Activated CD8-positive, alpha-beta memory T cell treated with anti-CD3 and anti-CD28 coated beads for 48 hours (primary cell): ENCODE results near the gene GRB10.

Experiments
- DNase-seq, 3 experiments: peaks; one replicate each; pipeline ENCODE4 v3.0.0-alpha.2; 2020; ENCODE audit warnings: low read depth in 2 of 3, low spot score in 2 of 3

Gene GRB10

GRCh38 chr7:50721661-50722259 is 60.9 kb downstream of the GRB10 start:
- no peak for DNase-seq

- no peak for DNase-seq
These were observed 61.5 kb downstream of the GRB10 start for GRCh38 chr7:50721160-50721559.

- no peak for DNase-seq
These were observed 62.4 kb downstream of the GRB10 start for GRCh38 chr7:50720295-50720694.

GRCh38 chr7:50718876-50719275 is 63.8 kb downstream of the GRB10 start:
- DNase-seq = no peak

GRCh38 chr7:50718311-50718710 is 64.4 kb downstream of the GRB10 start:
- no peak for DNase-seq

GRCh38 chr7:50717181-50717580 is 65.5 kb downstream of the GRB10 start:
- no peak for DNase-seq

- no peak for DNase-seq
These were observed 67.8 kb downstream of the GRB10 start for GRCh38 chr7:50714857-50715256.

GRCh38 chr7:50713123-50713965 is 69.4 kb downstream of the GRB10 start:
- no peak for DNase-seq

GRCh38 chr7:50712252-50713122 is 70.2 kb downstream of the GRB10 start:
- DNase-seq = no peak

GRCh38 chr7:50711271-50712175 is 71.2 kb downstream of the GRB10 start:
- no peak for DNase-seq

GRCh38 chr7:50710441-50711154 is 72.1 kb downstream of the GRB10 start:
- no peak for DNase-seq

- DNase-seq = no peak
These were observed 73.5 kb downstream of the GRB10 start for GRCh38 chr7:50709151-50709550.

- no peak for DNase-seq
These were observed 75.3 kb downstream of the GRB10 start for GRCh38 chr7:50707236-50708006.

- DNase-seq = no peak
These were observed 76.2 kb downstream of the GRB10 start for GRCh38 chr7:50706469-50706937.

- DNase-seq = no peak
These were observed 77.9 kb downstream of the GRB10 start for GRCh38 chr7:50704844-50705243.

- no peak for DNase-seq
These were observed 79.0 kb downstream of the GRB10 start for GRCh38 chr7:50703654-50704053.

GRCh38 chr7:50699143-50699542 is 83.6 kb downstream of the GRB10 start:
- DNase-seq = no peak

- no peak for DNase-seq
These were observed 84.9 kb downstream of the GRB10 start for GRCh38 chr7:50697748-50698147.
